Liver (tissue), 9 donors: Measurements from ENCODE around the gene TERT. TPM values are rescaled to one million over a fixed set of nuclear protein-coding genes. Genes with fewer than 3 reads are reported as not detected.

Source experiments
- DNase-seq: peaks from one replicate; pipeline ENCODE4 v3.0.0-alpha.2; 2017; ENCODE audit warnings: low spot score
- H3K27ac ChIP-seq, 2 donors: one replicate each; pipeline ENCODE4 v1.7.0; 2013; ENCODE audit warnings: inconsistent platforms in 2 of 2, low read length in 2 of 2, control low read depth in 1 of 2, low read depth in 1 of 2, mild to moderate bottlenecking in 1 of 2
- H3K27me3 ChIP-seq, 4 donors: one replicate each; pipeline versions ENCODE4 v1.6.1 to v1.7.0; 2013; ENCODE audit warnings: low read length in 3 of 4, inconsistent platforms in 1 of 4, mild to moderate bottlenecking in 1 of 4, moderate library complexity in 1 of 4; ENCODE audit not compliant: control insufficient read depth in 4 of 4, insufficient read depth in 4 of 4
- H3K36me3 ChIP-seq, 4 donors: one replicate each; pipeline versions ENCODE4 v1.6.1 to v1.7.0; 2013; ENCODE audit warnings: low read length in 3 of 4, mild to moderate bottlenecking in 3 of 4, low read depth in 1 of 4, moderate library complexity in 1 of 4; ENCODE audit not compliant: control insufficient read depth in 4 of 4, insufficient read depth in 3 of 4
- H3K4me1 ChIP-seq, 4 donors: one replicate each; pipeline versions ENCODE4 v1.6.1 to v1.7.0; 2013; ENCODE audit warnings: low read length in 3 of 4, mild to moderate bottlenecking in 3 of 4, moderate library complexity in 1 of 4; ENCODE audit not compliant: control insufficient read depth in 4 of 4, insufficient read depth in 4 of 4
- H3K4me3 ChIP-seq, 3 donors: one replicate each; pipeline versions ENCODE4 v1.6.1 to v1.7.0; 2013; ENCODE audit warnings: low read length in 3 of 3, control low read depth in 1 of 3, low read depth in 1 of 3, mild to moderate bottlenecking in 1 of 3
- H3K9ac ChIP-seq, 2 donors: one replicate each; pipeline ENCODE4 v1.7.0; 2013; ENCODE audit warnings: low read length in 2 of 2, mild to moderate bottlenecking in 2 of 2, moderate library complexity in 2 of 2, control low read depth in 1 of 2, low read depth in 1 of 2
- H3K9me3 ChIP-seq, 4 donors: one replicate each; pipeline versions ENCODE4 v1.6.1 to v1.7.0; 2013; ENCODE audit warnings: low read length in 3 of 4; ENCODE audit not compliant: control insufficient read depth in 4 of 4
- ATF3 ChIP-seq: IDR thresholded peaks from 2 replicates; pipeline ENCODE4 v1.6.1; 2016; ENCODE audit warnings: antibody characterized with exemption
- EGR1 ChIP-seq, 2 donors: IDR thresholded peaks; 2 replicates each; pipeline ENCODE4 v1.6.1; 2016 to 2018; ENCODE audit warnings: antibody characterized with exemption in 2 of 2, low read depth in 2 of 2
- FOXA1 ChIP-seq: IDR thresholded peaks from 2 replicates; pipeline ENCODE4 v1.6.1; 2016; ENCODE audit warnings: antibody characterized with exemption
- GABPA ChIP-seq, 2 donors: IDR thresholded peaks in 1 of 2; conservative IDR thresholded peaks in 1 of 2; 2 replicates each; pipeline ENCODE4 v1.6.1; 2016; ENCODE audit warnings: antibody characterized with exemption in 2 of 2, mild to moderate bottlenecking in 1 of 2, moderate library complexity in 1 of 2
- HNF4G ChIP-seq: IDR thresholded peaks from 2 replicates; pipeline ENCODE4 v1.6.1; 2016; ENCODE audit warnings: antibody characterized with exemption
- JUND ChIP-seq, 2 donors: IDR thresholded peaks; 2 replicates each; pipeline ENCODE4 v1.6.1; 2016; ENCODE audit warnings: antibody characterized with exemption in 2 of 2
- MAX ChIP-seq: IDR thresholded peaks from 2 replicates; pipeline ENCODE4 v1.6.1; 2016; ENCODE audit warnings: antibody characterized with exemption
- NR2F2 ChIP-seq: IDR thresholded peaks from 2 replicates; pipeline ENCODE4 v1.6.1; 2016; ENCODE audit warnings: antibody characterized with exemption
- RAD21 ChIP-seq, 2 donors: IDR thresholded peaks; 2 replicates each; pipeline ENCODE4 v1.6.1; 2016; ENCODE audit warnings: antibody characterized with exemption in 2 of 2, mild to moderate bottlenecking in 2 of 2
- REST ChIP-seq: IDR thresholded peaks from 2 replicates; pipeline ENCODE4 v1.6.1; 2016; ENCODE audit warnings: antibody characterized with exemption, mild to moderate bottlenecking
- RXRA ChIP-seq, 2 donors: IDR thresholded peaks; 2 replicates each; pipeline ENCODE4 v1.6.1; 2017 to 2018; ENCODE audit warnings: antibody characterized with exemption in 2 of 2, mild to moderate bottlenecking in 1 of 2
- SP1 ChIP-seq: IDR thresholded peaks from 2 replicates; pipeline ENCODE4 v1.6.1; 2018; ENCODE audit warnings: antibody characterized with exemption, mild to moderate bottlenecking
- TAF1 ChIP-seq: conservative IDR thresholded peaks from 2 replicates; pipeline ENCODE4 v1.6.1; 2016; ENCODE audit warnings: antibody characterized with exemption, mild to moderate bottlenecking
- YY1 ChIP-seq: IDR thresholded peaks from 2 replicates; pipeline ENCODE4 v1.6.1; 2016; ENCODE audit warnings: antibody characterized with exemption, mild to moderate bottlenecking
- ZBTB33 ChIP-seq: IDR thresholded peaks from 2 replicates; pipeline ENCODE4 v1.6.1; 2016; ENCODE audit warnings: antibody characterized with exemption
- WGBS: extraction: QIAGEN DNeasy Blood & Tissue Kit; methylation state at CpG from one replicate; pipeline ENCODE4 v1.1.7; 2013; 5-methylcytosine and 5-hydroxymethylcytosine counted together
- polyA plus RNA-seq, 2 donors: library from polyadenylated mRNA; stranded (reverse) in 1 of 2; unstranded in 1 of 2; fragments of 200-250 nt in 1 of 2; fragments of >200 nt in 1 of 2; fragmentation: Nextera tagmentation in 1 of 2; extraction: Ambion mirVana in 1 of 2; gene quantifications; one replicate each; pipeline versions ENCODE4 v1.2.1 to v1.2.3, GENCODE V29; 2013 to 2015
- total RNA-seq, 2 donors: library from RNA; depleted of rRNA; stranded (reverse); fragments of >200 nt; gene quantifications; one replicate each; pipeline ENCODE4 v1.2.3, GENCODE V29; 2014
- donor health status: healthy.
- donor health status: healthy.
- donor health status: healthy.
- donor health status: healthy.
- donor health status: healthy.

Gene TERT
- total and polyA plus RNA-seq, 4 donors = 0.14 TPM; not detected in 3

GRCh38 chr5:1300581-1301083 is 5.8 kb upstream of the TERT start:
- H3K4me1 ChIP-seq = no peaks in the 10 kb centered on the region
- H3K9ac ChIP-seq = no peak overlapping the region
- no peak overlapping the region for H3K27ac ChIP-seq
- TF ChIP-seq NR2F2 (no peak), ZBTB33 (no peak), SP1 (no peak), FOXA1 (no peak), TAF1 (no peak), GABPA (IDR thresholded peaks at IDR 0.05 in 1 of 2, conservative IDR thresholded peaks at IDR 0.05 in 1 of 2) (no peak), ATF3 (no peak), RXRA (IDR thresholded peaks at IDR 0.05) (no peak), MAX (no peak), YY1 (no peak), HNF4G (no peak), RAD21 (IDR thresholded peaks at IDR 0.05) (no peak), JUND (IDR thresholded peaks at IDR 0.05) (no peak), EGR1 (IDR thresholded peaks at IDR 0.05; ENCODE audit: low read depth in 2 of 2) (no peak)
- H3K4me3 ChIP-seq = no peak overlapping the region
- WGBS = 86% methylated on average over 20 of the region's 20 CpGs
- DNase-seq = no peak
- peaks cover 0 to 6% (median 0%) of the 10 kb centered on the region in 4 donors for H3K27me3 ChIP-seq
- H3K36me3 ChIP-seq = no peaks in the 10 kb centered on the region
- H3K9me3 ChIP-seq = peaks cover 0 to 2% (median 0%) of the 10 kb centered on the region in 4 donors

GRCh38 chr5:1299961-1300360 is 5.1 kb upstream of the TERT start:
- peaks cover 0 to 2% (median 0%) of the 10 kb centered on the region in 4 donors for H3K9me3 ChIP-seq
- H3K27me3 ChIP-seq = peaks cover 0 to 8% (median 0%) of the 10 kb centered on the region in 4 donors
- no peak overlapping the region for H3K4me3 ChIP-seq
- no peak for TF ChIP-seq MAX
- TF ChIP-seq ATF3 = no peak
- no peak for TF ChIP-seq TAF1
- TF ChIP-seq JUND (IDR thresholded peaks at IDR 0.05) = no peak
- no peak for TF ChIP-seq RAD21 (IDR thresholded peaks at IDR 0.05)
- DNase-seq = no peak
- WGBS = 78% methylated on average over 17 of the region's 17 CpGs
- H3K9ac ChIP-seq = no peak overlapping the region
- H3K36me3 ChIP-seq = no peaks in the 10 kb centered on the region
- H3K4me1 ChIP-seq = peaks cover 0 to under 1% (median 0%) of the 10 kb centered on the region in 4 donors
- no peak overlapping the region for H3K27ac ChIP-seq

GRCh38 chr5:1299511-1299850 is 4.6 kb upstream of the TERT start:
- H3K27ac ChIP-seq = no peak overlapping the region
- H3K4me3 ChIP-seq = no peak overlapping the region
- peaks cover 0 to 2% (median 0%) of the 10 kb centered on the region in 4 donors for H3K9me3 ChIP-seq
- no peaks in the 10 kb centered on the region for H3K36me3 ChIP-seq
- peaks cover under 1 to 5% (median 3%) of the 10 kb centered on the region in 4 donors for H3K4me1 ChIP-seq
- 91% methylated on average over 9 of the region's 9 CpGs for WGBS
- peaks cover 0 to 13% (median 0%) of the 10 kb centered on the region in 4 donors for H3K27me3 ChIP-seq
- DNase-seq = no peak
- TF ChIP-seq REST (no peak), HNF4G (no peak), RAD21 (IDR thresholded peaks at IDR 0.05) (no peak), ATF3 (no peak), GABPA (IDR thresholded peaks at IDR 0.05 in 1 of 2, conservative IDR thresholded peaks at IDR 0.05 in 1 of 2) (no peak), MAX (no peak), SP1 (no peak), RXRA (IDR thresholded peaks at IDR 0.05) (no peak)
- H3K9ac ChIP-seq = no peak overlapping the region
